PC-9 (cell line): Measurements from ENCODE around the gene DNAAF3.

Experiments used
- EZH2 ChIP-seq: fragments of 200-600 bp; sonication (generic); IDR thresholded peaks from 2 replicates; pipeline ENCODE4 v1.8.0; 2017; ENCODE audit warnings: antibody characterized with exemption, low read depth
- TF ChIP-seq, protein P1 (sequence below): fragments of 200-600 bp; sonication (generic); conservative IDR thresholded peaks from 2 replicates; pipeline ENCODE4 v1.6.1; 2017; ENCODE audit warnings: mixed run types, antibody characterized with exemption, mild to moderate bottlenecking, moderate library complexity

DNA sequence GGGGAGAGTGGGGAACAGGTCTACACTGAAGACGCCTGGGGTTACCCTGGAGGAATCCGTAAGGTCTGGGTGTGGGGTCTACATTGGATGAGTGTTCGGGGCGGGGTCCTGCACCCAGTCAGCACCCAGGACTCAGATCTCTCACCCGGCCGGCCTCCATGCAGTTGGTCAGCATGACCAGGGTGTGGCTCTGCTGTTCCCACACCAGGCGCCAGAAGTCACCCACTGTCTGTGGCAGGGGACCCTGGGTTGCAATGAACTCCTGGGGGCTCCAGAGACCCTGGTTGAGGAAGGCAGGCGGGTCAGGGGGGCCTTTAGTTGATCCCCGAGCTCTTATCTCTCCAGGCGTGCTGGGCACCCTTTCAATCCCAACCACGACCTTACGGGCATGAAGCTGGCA is 19.7 kb upstream of the DNAAF3 start:
- TF ChIP-seq, protein P1, sequence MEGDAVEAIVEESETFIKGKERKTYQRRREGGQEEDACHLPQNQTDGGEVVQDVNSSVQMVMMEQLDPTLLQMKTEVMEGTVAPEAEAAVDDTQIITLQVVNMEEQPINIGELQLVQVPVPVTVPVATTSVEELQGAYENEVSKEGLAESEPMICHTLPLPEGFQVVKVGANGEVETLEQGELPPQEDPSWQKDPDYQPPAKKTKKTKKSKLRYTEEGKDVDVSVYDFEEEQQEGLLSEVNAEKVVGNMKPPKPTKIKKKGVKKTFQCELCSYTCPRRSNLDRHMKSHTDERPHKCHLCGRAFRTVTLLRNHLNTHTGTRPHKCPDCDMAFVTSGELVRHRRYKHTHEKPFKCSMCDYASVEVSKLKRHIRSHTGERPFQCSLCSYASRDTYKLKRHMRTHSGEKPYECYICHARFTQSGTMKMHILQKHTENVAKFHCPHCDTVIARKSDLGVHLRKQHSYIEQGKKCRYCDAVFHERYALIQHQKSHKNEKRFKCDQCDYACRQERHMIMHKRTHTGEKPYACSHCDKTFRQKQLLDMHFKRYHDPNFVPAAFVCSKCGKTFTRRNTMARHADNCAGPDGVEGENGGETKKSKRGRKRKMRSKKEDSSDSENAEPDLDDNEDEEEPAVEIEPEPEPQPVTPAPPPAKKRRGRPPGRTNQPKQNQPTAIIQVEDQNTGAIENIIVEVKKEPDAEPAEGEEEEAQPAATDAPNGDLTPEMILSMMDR: no peak
- no peak for TF ChIP-seq EZH2
